IPS-15b (cell line): Measurements from ENCODE around the gene GPR37.

Source experiments
- H3K27me3 ChIP-seq: one replicate; pipeline ENCODE4 v1.6.1; 2013; ENCODE audit warnings: low read length; ENCODE audit not compliant: control insufficient read depth, insufficient read depth
- H3K36me3 ChIP-seq: one replicate; pipeline ENCODE4 v1.6.1; 2013; ENCODE audit warnings: low read length; ENCODE audit not compliant: control insufficient read depth, insufficient read depth
- H3K4me1 ChIP-seq: one replicate; pipeline ENCODE4 v1.6.1; 2013; ENCODE audit warnings: mild to moderate bottlenecking, low read length; ENCODE audit not compliant: control insufficient read depth, insufficient read depth
- H3K4me3 ChIP-seq: one replicate; pipeline ENCODE4 v1.5.1; 2013; ENCODE audit warnings: low read depth, low read length
- H3K9ac ChIP-seq: one replicate; pipeline ENCODE4 v1.6.1; 2013; ENCODE audit warnings: low read depth, mild to moderate bottlenecking, low read length
- H3K9me3 ChIP-seq: one replicate; pipeline ENCODE4 v1.6.1; 2013; ENCODE audit warnings: mild to moderate bottlenecking, low read length; ENCODE audit not compliant: control insufficient read depth, insufficient read depth

GPR37 gene

GRCh38 chr7:124777268-124777667, 11.7 kb upstream of the GPR37 start:
- Histone ChIP-seq H3K4me3 (no peak overlapping the region), H3K9ac (no peak overlapping the region), H3K27me3 (no peaks in the 10 kb centered on the region), H3K9me3 (no peaks in the 10 kb centered on the region), H3K4me1 (no peaks in the 10 kb centered on the region), H3K36me3 (no peaks in the 10 kb centered on the region)

GRCh38 chr7:124776153-124776552, 10.6 kb upstream of the GPR37 start:
- Histone ChIP-seq H3K27me3 (no peaks in the 10 kb centered on the region), H3K36me3 (no peaks in the 10 kb centered on the region), H3K4me1 (no peaks in the 10 kb centered on the region), H3K4me3 (no peak overlapping the region), H3K9ac (no peak overlapping the region), H3K9me3 (no peaks in the 10 kb centered on the region)

- Histone ChIP-seq H3K36me3 (no peaks in the 10 kb centered on the region), H3K27me3 (no peaks in the 10 kb centered on the region), H3K9ac (no peak overlapping the region), H3K4me1 (no peaks in the 10 kb centered on the region), H3K9me3 (no peaks in the 10 kb centered on the region), H3K4me3 (no peak overlapping the region)
Observed at GRCh38 chr7:124775422-124775821, 9.8 kb upstream of the GPR37 start.

GRCh38 chr7:124773938-124774337, 8.3 kb upstream of the GPR37 start:
- H3K36me3 ChIP-seq, result no peaks in the 10 kb centered on the region
- no peaks in the 10 kb centered on the region for H3K9me3 ChIP-seq
- no peak overlapping the region for H3K9ac ChIP-seq
- no peak overlapping the region for H3K4me3 ChIP-seq
- H3K4me1 ChIP-seq, result no peaks in the 10 kb centered on the region
- no peaks in the 10 kb centered on the region for H3K27me3 ChIP-seq

- Histone ChIP-seq H3K27me3 (no peaks in the 10 kb centered on the region), H3K4me1 (no peaks in the 10 kb centered on the region), H3K4me3 (no peak overlapping the region), H3K9me3 (no peaks in the 10 kb centered on the region), H3K9ac (no peak overlapping the region), H3K36me3 (no peaks in the 10 kb centered on the region)
Observed at GRCh38 chr7:124773339-124773738, 7.7 kb upstream of the GPR37 start.

GRCh38 chr7:124769136-124769535, 3.5 kb upstream of the GPR37 start:
- H3K4me1 ChIP-seq, result peaks cover 2% of the 10 kb centered on the region
- no peak overlapping the region for H3K4me3 ChIP-seq
- H3K36me3 ChIP-seq, result no peaks in the 10 kb centered on the region
- no peaks in the 10 kb centered on the region for H3K9me3 ChIP-seq
- H3K27me3 ChIP-seq, result peaks cover 7% of the 10 kb centered on the region
- no peak overlapping the region for H3K9ac ChIP-seq

- Histone ChIP-seq H3K9me3 (no peaks in the 10 kb centered on the region), H3K9ac (no peak overlapping the region), H3K4me3 (no peak overlapping the region), H3K36me3 (no peaks in the 10 kb centered on the region), H3K4me1 (peaks cover 2% of the 10 kb centered on the region), H3K27me3 (peaks cover 13% of the 10 kb centered on the region)
Observed at GRCh38 chr7:124768525-124768924, 2.9 kb upstream of the GPR37 start.

- H3K4me1 ChIP-seq, result peaks cover 2% of the 10 kb centered on the region
- H3K4me3 ChIP-seq, result peak overlapping the region; percentile 82
- H3K27me3 ChIP-seq, result peaks cover 27% of the 10 kb centered on the region
- H3K36me3 ChIP-seq, result no peaks in the 10 kb centered on the region
- no peaks in the 10 kb centered on the region for H3K9me3 ChIP-seq
- peak overlapping the region; percentile 12 for H3K9ac ChIP-seq
Observed at GRCh38 chr7:124764847-124765400, 668 bp downstream of the GPR37 start.

GRCh38 chr7:124764051-124764846, 1.3 kb downstream of the GPR37 start:
- H3K9ac ChIP-seq, result no peak overlapping the region
- H3K36me3 ChIP-seq, result no peaks in the 10 kb centered on the region
- H3K4me1 ChIP-seq, result peaks cover 2% of the 10 kb centered on the region
- H3K4me3 ChIP-seq, result peak overlapping the region; percentile 82
- H3K9me3 ChIP-seq, result no peaks in the 10 kb centered on the region
- peaks cover 27% of the 10 kb centered on the region for H3K27me3 ChIP-seq

- H3K36me3 ChIP-seq, result no peaks in the 10 kb centered on the region
- no peak overlapping the region for H3K9ac ChIP-seq
- peaks cover 27% of the 10 kb centered on the region for H3K27me3 ChIP-seq
- H3K4me1 ChIP-seq, result peaks cover 2% of the 10 kb centered on the region
- no peaks in the 10 kb centered on the region for H3K9me3 ChIP-seq
- peak overlapping the region; percentile 82 for H3K4me3 ChIP-seq
Observed at GRCh38 chr7:124762611-124763143, 2.9 kb downstream of the GPR37 start.

GRCh38 chr7:124761164-124761715, 4.4 kb downstream of the GPR37 start:
- H3K4me1 ChIP-seq, result no peaks in the 10 kb centered on the region
- H3K27me3 ChIP-seq, result peaks cover 27% of the 10 kb centered on the region
- no peak overlapping the region for H3K9ac ChIP-seq
- H3K4me3 ChIP-seq, result no peak overlapping the region
- no peaks in the 10 kb centered on the region for H3K36me3 ChIP-seq
- no peaks in the 10 kb centered on the region for H3K9me3 ChIP-seq

GRCh38 chr7:124758327-124758726, 7.3 kb downstream of the GPR37 start:
- peaks cover 6% of the 10 kb centered on the region for H3K4me1 ChIP-seq
- H3K9me3 ChIP-seq, result no peaks in the 10 kb centered on the region
- peaks cover 12% of the 10 kb centered on the region for H3K27me3 ChIP-seq
- no peak overlapping the region for H3K9ac ChIP-seq
- H3K36me3 ChIP-seq, result no peaks in the 10 kb centered on the region
- H3K4me3 ChIP-seq, result no peak overlapping the region
